HG02642 (cell line): ENCODE measurements around the gene UGGT2.
"Not testable (repeated sequence)": the region's sequence is repeated elsewhere in the genome, so short reads cannot be mapped to it uniquely, and the experiment has no call there.

ENCODE experiments used
- ATAC-seq: cut with Tn5 transposase; IDR thresholded peaks from one replicate; pipeline ENCODE4 v1.9.1; 2021; ENCODE audit warnings: mild to moderate bottlenecking; ENCODE audit not compliant: unreplicated experiment, poor library complexity

The UGGT2 gene

GRCh38 chr13:96053003-96053703 is at the start of gene UGGT2:
Gene UGGT2, minus strand, starts transcription at chr13:96053401. Its CDS starts 89 bp downstream, at chr13:96053312.
- ATAC-seq, result peak; percentile 98

GRCh38 chr13:96100457-96101220 is 47.4 kb upstream of the UGGT2 start:
- no peak for ATAC-seq

- no peak for ATAC-seq
Observed at GRCh38 chr13:96093296-96094006, 40.2 kb upstream of the UGGT2 start.

GRCh38 chr13:96091164-96092117 is 38.2 kb upstream of the UGGT2 start:
- ATAC-seq, result peak; percentile 6

GRCh38 chr13:96090240-96091101 is 37.3 kb upstream of the UGGT2 start:
- ATAC-seq, result peak; percentile 52

- ATAC-seq, result peak; percentile 52
Observed at GRCh38 chr13:96089749-96090239, 36.6 kb upstream of the UGGT2 start, which contains the start of gene HS6ST3. Gene HS6ST3, plus strand, starts transcription at chr13:96090107.

GRCh38 chr13:96089139-96089538 is 35.9 kb upstream of the UGGT2 start:
- no peak for ATAC-seq

GRCh38 chr13:96086736-96087135 is 33.5 kb upstream of the UGGT2 start:
- ATAC-seq, result no peak

- ATAC-seq, result no peak
Observed at GRCh38 chr13:96082640-96083039, 29.4 kb upstream of the UGGT2 start.

- no peak for ATAC-seq
Observed at GRCh38 chr13:96081888-96082287, 28.7 kb upstream of the UGGT2 start.

GRCh38 chr13:96080676-96081075 is 27.5 kb upstream of the UGGT2 start:
- ATAC-seq, result no peak

GRCh38 chr13:96075953-96076543 is 22.8 kb upstream of the UGGT2 start:
- ATAC-seq, result peak; percentile 44

- ATAC-seq, result no peak
Observed at GRCh38 chr13:96072392-96072791, 19.2 kb upstream of the UGGT2 start.

- ATAC-seq, result no peak
Observed at GRCh38 chr13:96071504-96071903, 18.3 kb upstream of the UGGT2 start.

- no peak for ATAC-seq
Observed at GRCh38 chr13:96068729-96069128, 15.5 kb upstream of the UGGT2 start.

- ATAC-seq, result no peak
Observed at GRCh38 chr13:96065849-96066248, 12.6 kb upstream of the UGGT2 start.

GRCh38 chr13:96052656-96053002 is 572 bp downstream of the UGGT2 start:
- peak; percentile 55 for ATAC-seq

- not testable (repeated sequence) for ATAC-seq
Observed at GRCh38 chr13:96051946-96052345, 1.3 kb downstream of the UGGT2 start.
